Chondrocyte (in vitro differentiated cells): ENCODE results near the gene CDK17. TPM values are rescaled to one million over a fixed set of nuclear protein-coding genes. Genes with fewer than 3 reads are reported as not detected.

Experiments
- DNase-seq: peaks from one replicate; pipeline ENCODE4 v3.0.0; 2021; ENCODE audit warnings: mixed read lengths, low spot score
- H3K27ac Mint-ChIP-seq: one replicate; pipeline ENCODE4 v1.8.0; 2021; ENCODE audit warnings: mild to moderate bottlenecking, moderate library complexity, mixed read lengths; ENCODE audit not compliant: unreplicated experiment
- H3K27me3 Mint-ChIP-seq: 2 replicates; pipeline ENCODE4 v1.8.0; 2021; ENCODE audit warnings: low read depth, mixed read lengths
- H3K36me3 Mint-ChIP-seq: 2 replicates; pipeline ENCODE4 v1.8.0; 2021; ENCODE audit warnings: low read depth, mixed read lengths
- H3K4me1 Mint-ChIP-seq: 2 replicates; pipeline ENCODE4 v1.8.0; 2021; ENCODE audit warnings: low read depth, mild to moderate bottlenecking, mixed read lengths
- H3K4me3 Mint-ChIP-seq: one replicate; pipeline ENCODE4 v1.8.0; 2021; ENCODE audit warnings: mild to moderate bottlenecking, moderate library complexity, mixed read lengths; ENCODE audit not compliant: unreplicated experiment
- H3K9me3 Mint-ChIP-seq: 2 replicates; pipeline ENCODE4 v1.8.0; 2021; ENCODE audit warnings: low read depth, mixed read lengths
- CTCF ChIP-seq: fragments of 200-600 bp; sonication (generic); IDR thresholded peaks from 2 replicates; pipeline ENCODE4 v1.5.0; 2021; ENCODE audit warnings: antibody characterized with exemption, mild to moderate bottlenecking, moderate library complexity
- total RNA-seq: library from RNA; stranded (reverse); gene quantifications from 3 replicates; pipeline ENCODE4 v1.2.1, GENCODE V29; 2021

The CDK17 gene
- total RNA-seq, 1 donor from 2014 or later, result 28.5 TPM

GRCh38 chr12:96371790-96372699 is 28.2 kb downstream of the CDK17 start:
- Mint-ChIP-seq H3K36me3 (no peaks in the 10 kb centered on the region), H3K27ac (peak overlapping the region; percentile 76), H3K9me3 (no peaks in the 10 kb centered on the region), H3K4me3 (no peak overlapping the region), H3K4me1 (peaks cover 56% of the 10 kb centered on the region), H3K27me3 (no peaks in the 10 kb centered on the region)
- no peak for TF ChIP-seq CTCF
- DNase-seq, result no peak

- Mint-ChIP-seq H3K36me3 (no peaks in the 10 kb centered on the region), H3K27ac (peak overlapping the region; percentile 76), H3K27me3 (no peaks in the 10 kb centered on the region), H3K4me1 (peaks cover 58% of the 10 kb centered on the region), H3K9me3 (no peaks in the 10 kb centered on the region), H3K4me3 (no peak overlapping the region)
- no peak for DNase-seq
- TF ChIP-seq CTCF, result no peak
These were observed 29.0 kb downstream of the CDK17 start for GRCh38 chr12:96371138-96371789.

GRCh38 chr12:96368687-96369086 is 31.6 kb downstream of the CDK17 start:
- Mint-ChIP-seq H3K4me1 (peaks cover 62% of the 10 kb centered on the region), H3K27ac (no peak overlapping the region), H3K9me3 (no peaks in the 10 kb centered on the region), H3K36me3 (no peaks in the 10 kb centered on the region), H3K27me3 (no peaks in the 10 kb centered on the region), H3K4me3 (no peak overlapping the region)
- no peak for TF ChIP-seq CTCF
- no peak for DNase-seq

GRCh38 chr12:96368233-96368632 is 32.0 kb downstream of the CDK17 start:
- DNase-seq, result no peak
- Mint-ChIP-seq H3K4me3 (no peak overlapping the region), H3K4me1 (peaks cover 61% of the 10 kb centered on the region)

More at GRCh38 chr12:96368233-96368632, 32.0 kb downstream of the CDK17 start:
- Mint-ChIP-seq H3K27me3 (no peaks in the 10 kb centered on the region), H3K9me3 (no peaks in the 10 kb centered on the region), H3K27ac (no peak overlapping the region), H3K36me3 (no peaks in the 10 kb centered on the region)
- TF ChIP-seq CTCF, result no peak
